ENCODE results near the gene TMEM125.

Gene TMEM125

DNA sequence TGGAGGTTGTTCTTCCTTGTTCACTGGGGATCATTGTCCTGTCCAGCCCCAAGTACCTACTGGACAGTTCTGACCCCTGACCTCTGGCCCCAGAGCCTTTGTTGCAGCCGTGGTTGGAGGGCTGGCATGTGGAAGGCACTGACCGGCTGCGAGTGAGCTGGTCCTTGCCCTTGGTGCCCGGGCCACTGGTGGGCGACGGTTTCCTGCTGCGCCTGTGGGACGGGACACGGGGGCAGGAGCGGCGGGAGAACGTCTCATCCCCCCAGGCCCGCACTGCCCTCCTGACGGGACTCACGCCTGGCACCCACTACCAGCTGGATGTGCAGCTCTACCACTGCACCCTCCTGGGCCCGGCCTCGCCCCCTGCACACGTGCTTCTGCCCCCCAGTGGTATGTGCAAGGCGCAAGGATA, 42.4 kb downstream of the TMEM125 start:
- DNase-seq (ENCODE audit: low read depth in 2 of 2) = no peak

DNA sequence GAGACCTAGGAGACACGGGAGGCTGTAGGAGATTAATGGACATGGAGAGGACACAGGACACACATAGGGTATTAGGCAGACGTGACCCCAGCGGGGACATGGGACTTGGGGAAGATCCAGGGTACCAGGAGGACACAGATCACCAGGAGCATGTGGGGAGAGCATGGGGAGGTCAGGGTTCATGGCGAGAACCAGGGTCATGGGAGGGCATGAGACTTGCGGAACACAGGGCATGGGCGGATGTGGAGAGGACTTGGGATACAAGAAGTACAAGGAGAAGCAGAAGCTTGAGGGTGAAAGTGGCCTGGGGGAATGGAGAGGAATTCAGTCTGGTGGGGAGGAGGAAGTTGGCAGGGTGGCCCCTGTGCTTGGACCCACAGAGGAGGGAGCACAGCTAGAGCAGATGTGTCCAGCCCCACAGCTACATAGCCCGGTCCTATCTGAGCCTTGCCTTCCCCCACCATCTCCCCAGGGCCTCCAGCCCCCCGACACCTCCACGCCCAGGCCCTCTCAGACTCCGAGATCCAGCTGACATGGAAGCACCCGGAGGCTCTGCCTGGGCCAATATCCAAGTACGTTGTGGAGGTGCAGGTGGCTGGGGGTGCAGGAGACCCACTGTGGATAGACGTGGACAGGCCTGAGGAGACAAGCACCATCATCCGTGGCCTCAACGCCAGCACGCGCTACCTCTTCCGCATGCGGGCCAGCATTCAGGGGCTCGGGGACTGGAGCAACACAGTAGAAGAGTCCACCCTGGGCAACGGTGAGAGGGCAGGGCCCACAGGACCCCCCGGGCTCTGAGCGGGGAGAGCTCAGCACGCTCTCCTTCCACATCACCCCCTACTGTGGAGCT, 43.1 kb downstream of the TMEM125 start:
- DNase-seq (ENCODE audit: low read depth in 2 of 2) = no peak

DNA sequence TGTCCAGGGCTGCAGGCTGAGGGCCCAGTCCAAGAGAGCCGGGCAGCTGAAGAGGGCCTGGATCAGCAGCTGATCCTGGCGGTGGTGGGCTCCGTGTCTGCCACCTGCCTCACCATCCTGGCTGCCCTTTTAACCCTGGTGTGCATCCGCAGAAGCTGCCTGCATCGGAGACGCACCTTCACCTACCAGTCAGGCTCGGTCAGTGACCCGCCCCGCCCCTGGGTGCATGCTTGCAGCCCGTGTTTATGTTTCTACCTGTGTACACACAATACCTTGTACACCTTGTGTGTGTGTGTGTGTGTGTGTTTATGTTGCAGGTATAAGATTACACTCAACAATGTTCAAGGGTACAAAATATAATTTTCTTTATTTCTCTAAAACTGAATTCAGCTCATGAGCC, 44.0 kb downstream of the TMEM125 start:
- DNase-seq (ENCODE audit: low read depth in 2 of 2) = no peak

DNA sequence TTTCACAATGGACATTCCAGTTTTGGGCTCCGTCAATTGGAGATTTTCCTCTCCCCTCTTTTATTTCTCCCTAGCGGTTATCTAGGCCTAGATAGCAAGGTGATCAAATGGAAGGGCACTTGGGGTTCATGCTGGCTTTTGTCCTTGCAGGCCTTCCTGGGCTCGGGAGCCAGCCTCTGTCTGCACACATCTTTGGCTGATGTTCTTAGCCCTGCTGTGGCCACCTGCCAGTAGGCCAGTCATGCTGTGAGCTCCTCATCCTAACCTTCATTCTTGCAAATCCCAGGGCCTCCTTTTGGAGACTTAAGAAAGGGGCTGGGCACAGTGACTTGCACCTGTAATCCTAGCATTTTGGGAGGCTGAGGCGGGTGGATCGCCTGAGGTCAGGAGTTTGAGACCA, 44.5 kb downstream of the TMEM125 start:
- DNase-seq (ENCODE audit: low read depth in 2 of 2) = no peak

DNA sequence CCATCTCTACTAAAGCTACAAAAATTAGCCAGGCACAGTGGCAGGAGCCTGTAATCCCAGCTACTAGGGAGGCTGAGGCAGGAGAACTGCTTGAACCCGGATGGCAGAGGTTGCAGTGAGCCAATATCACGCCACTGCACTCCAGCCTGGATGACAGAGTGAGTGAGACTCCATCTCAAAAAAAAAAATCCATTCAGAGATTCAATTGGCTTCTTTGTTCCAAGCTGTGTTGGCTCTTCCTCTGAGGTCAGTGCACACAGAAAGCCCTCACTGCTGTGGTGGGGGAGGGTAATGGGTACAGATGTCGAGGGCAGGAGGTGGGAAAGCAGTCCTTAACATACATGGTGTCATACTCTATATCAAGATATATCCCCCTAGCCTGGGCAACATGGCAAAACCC, 45.7 kb downstream of the TMEM125 start:
- DNase-seq (ENCODE audit: low read depth in 2 of 2) = no peak

DNA sequence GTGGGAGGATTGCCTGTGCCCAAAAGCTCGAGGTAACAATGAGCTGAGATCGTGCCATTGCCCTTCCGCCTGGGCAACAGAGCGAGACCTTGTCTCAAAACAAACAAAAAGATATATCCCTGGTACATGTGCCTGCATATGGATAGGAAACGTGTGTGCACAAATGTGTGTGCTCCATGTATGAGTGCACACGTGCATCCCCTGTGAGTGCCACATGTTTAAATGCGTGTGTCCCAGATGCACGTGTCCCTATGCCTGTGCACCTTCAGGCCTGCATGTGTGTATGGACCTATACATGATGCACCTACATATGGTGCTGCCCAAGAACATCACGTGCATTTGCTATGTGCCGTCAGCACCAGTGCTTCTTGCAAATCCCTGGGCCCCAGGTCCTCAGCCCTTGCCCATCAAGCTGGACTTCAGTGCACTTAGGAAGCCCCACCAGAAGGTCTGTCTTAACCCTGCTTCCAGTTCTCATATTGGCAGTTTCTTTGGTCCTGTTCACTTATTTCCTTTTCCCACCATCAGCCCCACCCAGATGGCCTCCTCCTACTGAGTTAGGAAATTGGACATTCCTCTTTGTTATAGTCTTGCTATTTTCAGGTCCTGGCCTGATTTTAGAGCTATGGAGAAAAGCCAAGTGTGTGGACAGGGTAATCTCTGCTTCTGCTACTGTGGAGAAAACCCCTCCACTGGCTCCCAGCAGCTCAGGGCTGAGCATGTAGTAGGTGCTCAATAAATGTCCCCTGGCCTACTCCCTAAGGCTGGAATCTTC, 46.4 kb downstream of the TMEM125 start:
- DNase-seq (ENCODE audit: low read depth in 2 of 2) = no peak

DNA sequence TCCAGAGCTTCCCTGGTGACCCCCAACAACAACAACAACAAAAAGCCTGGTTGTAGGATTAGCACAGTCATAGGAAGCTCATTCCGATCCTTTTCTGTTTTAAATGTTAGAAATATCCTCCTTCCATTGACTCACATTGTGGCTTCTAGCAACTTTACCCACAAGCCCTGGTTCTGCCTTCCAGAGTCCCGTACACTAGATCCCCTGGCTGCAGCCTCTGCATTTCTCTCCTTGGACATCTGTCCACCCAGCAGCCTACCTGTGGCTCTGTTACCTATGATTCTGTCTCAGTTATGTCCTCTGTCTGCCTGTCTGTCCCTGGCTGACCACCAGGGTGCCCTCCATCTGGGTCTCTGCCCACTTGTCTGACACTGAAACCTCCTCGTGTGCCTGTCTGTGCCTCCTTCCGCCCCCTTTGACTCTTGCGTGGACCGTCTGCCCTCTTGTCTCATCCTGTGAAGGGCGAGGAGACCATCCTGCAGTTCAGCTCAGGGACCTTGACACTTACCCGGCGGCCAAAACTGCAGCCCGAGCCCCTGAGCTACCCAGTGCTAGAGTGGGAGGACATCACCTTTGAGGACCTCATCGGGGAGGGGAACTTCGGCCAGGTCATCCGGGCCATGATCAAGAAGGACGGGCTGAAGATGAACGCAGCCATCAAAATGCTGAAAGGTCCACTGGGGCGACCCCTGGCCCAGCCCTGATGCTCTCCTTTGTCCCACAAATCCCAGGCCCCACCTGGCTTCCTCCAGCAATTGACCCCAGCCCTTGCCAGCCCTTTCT, 47.1 kb downstream of the TMEM125 start:
- no peak for DNase-seq (ENCODE audit: low read depth in 2 of 2)

DNA sequence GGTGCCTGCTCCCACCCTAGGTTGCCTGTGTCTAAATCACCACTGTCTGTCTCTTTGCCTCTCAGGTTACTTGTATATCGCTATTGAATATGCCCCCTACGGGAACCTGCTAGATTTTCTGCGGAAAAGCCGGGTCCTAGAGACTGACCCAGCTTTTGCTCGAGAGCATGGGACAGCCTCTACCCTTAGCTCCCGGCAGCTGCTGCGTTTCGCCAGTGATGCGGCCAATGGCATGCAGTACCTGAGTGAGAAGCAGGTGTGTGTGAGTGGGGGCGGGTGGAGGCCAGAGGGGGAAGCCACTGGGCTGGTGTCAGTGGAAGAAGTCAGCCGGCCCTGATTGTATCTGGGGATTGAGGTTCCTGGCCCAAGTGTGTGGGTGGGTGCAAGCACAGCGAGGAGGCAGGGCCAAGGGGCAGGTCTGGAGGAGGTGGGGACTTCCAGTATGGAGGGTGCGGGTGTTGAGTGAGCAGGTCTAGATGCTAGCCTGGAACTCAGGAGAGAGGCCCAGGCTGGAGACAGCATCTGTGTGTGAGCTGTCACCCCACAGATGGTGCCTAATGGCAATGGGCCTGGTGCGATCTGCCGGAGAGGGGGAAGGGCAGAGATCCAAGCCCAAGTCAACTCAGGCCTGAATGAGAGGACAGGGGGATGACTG, 48.2 kb downstream of the TMEM125 start:
- no peak for DNase-seq (ENCODE audit: low read depth in 2 of 2)

DNA sequence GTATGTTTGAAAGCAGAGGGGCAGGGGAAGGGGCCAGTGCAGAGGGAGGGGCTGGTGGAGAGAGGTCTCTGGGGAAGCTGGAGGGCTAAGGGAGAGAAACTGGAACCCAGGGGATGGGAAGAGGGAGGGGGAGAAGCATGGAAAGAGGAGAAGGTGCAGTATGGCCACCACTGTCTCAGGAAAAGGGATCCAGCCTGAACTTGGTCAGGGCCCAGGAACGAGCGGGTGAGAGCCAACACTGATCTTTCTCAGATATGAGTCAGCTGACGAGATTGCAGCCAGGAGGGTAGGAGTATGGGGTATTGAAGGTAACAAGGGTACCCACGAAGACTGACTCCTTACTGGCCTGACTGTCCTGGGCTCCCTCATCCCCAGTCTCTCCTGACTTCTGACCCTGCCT, 49.0 kb downstream of the TMEM125 start:
- no peak for DNase-seq (ENCODE audit: low read depth in 2 of 2)

DNA sequence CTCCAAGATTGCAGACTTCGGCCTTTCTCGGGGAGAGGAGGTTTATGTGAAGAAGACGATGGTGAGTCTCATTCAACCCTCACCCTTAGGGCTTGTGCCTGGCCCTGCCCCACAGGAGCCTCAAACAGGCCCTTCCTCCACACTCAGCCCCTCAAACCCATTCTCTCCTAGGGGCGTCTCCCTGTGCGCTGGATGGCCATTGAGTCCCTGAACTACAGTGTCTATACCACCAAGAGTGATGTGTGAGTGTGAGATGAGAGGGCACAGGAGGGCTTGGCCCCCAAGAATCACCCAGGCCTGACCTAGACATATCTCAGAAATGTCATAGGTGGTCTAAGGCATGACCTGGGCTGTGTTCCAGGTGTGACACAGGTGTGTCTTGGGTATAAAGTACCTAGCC, 49.5 kb downstream of the TMEM125 start:
- DNase-seq (ENCODE audit: low read depth in 2 of 2) = no peak

DNA sequence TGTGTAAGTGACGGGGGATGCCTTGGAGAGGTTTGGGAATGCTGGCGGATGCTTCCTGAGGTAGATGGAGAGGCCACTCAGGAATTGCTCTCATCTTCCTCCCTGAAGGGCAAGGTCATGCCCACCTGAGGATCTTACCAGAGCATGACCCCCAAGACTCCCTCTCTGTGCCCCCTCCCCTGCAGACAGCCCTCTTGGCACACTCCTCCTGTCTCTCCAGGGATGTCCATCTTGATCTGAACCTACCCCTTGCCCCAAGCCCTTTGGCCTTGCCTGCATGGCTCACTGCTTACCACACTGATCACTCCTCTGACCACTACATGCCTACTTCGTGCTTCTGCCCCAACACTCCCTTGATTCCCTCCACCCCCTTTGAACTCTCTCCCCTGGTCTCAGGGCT, 50.0 kb downstream of the TMEM125 start:
- DNase-seq (ENCODE audit: low read depth in 2 of 2) = no peak

DNA sequence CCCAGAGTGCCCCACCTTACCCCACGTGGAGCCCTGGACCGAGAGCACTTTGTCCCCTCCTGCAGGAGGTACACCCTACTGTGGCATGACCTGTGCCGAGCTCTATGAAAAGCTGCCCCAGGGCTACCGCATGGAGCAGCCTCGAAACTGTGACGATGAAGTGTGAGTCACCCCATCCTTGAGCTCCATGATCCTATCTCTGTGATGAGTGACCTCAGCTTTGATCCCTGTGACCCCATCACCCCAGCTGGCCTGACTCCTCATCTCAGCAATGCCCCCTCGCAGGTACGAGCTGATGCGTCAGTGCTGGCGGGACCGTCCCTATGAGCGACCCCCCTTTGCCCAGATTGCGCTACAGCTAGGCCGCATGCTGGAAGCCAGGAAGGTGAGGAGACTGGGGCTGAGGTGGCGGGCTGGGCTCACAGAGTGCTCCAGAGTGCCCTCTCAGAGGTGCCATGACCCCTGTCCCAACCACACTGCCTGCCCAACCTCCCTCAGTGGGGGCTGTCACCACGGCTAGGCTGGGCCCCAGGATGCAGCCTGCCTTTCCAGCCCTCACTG, 51.6 kb downstream of the TMEM125 start:
- DNase-seq (ENCODE audit: low read depth in 2 of 2) = no peak

DNA sequence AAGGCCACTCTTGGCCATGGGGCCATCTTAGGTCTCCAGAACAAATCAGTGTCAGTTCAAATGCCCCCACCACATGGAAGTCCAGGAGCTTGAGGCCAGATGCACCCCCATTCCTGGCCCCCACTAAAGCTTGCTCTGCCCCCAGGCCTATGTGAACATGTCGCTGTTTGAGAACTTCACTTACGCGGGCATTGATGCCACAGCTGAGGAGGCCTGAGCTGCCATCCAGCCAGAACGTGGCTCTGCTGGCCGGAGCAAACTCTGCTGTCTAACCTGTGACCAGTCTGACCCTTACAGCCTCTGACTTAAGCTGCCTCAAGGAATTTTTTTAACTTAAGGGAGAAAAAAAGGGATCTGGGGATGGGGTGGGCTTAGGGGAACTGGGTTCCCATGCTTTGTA, 52.7 kb downstream of the TMEM125 start:
- no peak for DNase-seq (ENCODE audit: low read depth in 2 of 2)
